Loucy (cell line): ENCODE data around the gene ANO8.

Source experiments
- H2AFZ ChIP-seq: fragments of 200-600 bp; sonication (generic); 2 replicates; pipeline ENCODE4 v1.6.0; 2016; ENCODE audit warnings: antibody characterized with exemption, mild to moderate bottlenecking, low read length, moderate library complexity
- H3F3A ChIP-seq: fragments of 200-600 bp; 2 replicates; pipeline ENCODE4 v1.6.0; 2016; ENCODE audit warnings: antibody characterized with exemption, low read depth, mild to moderate bottlenecking
- H3K27me3 ChIP-seq: fragments of 200-600 bp; sonication (generic); 2 replicates; pipeline ENCODE4 v1.6.1; 2014; ENCODE audit warnings: low read length, mild to moderate bottlenecking; ENCODE audit not compliant: insufficient read depth, poor library complexity, severe bottlenecking
- H3K36me3 ChIP-seq: fragments of 200-600 bp; sonication (generic); 2 replicates; pipeline ENCODE4 v1.6.1; 2016; ENCODE audit warnings: low read length; ENCODE audit not compliant: insufficient read depth
- H3K4me1 ChIP-seq: fragments of 200-600 bp; sonication (generic); 2 replicates; pipeline ENCODE4 v1.5.1; 2014; ENCODE audit warnings: low read length, mild to moderate bottlenecking; ENCODE audit not compliant: insufficient read depth, poor library complexity, severe bottlenecking
- H3K4me2 ChIP-seq: fragments of 200-600 bp; sonication (generic); 2 replicates; pipeline ENCODE4 v1.6.0; 2014; ENCODE audit warnings: antibody characterized with exemption, low read length, low read depth, mild to moderate bottlenecking; ENCODE audit not compliant: poor library complexity, severe bottlenecking
- H3K4me3 ChIP-seq: fragments of 200-600 bp; sonication (generic); 2 replicates; pipeline ENCODE4 v1.5.1; 2014; ENCODE audit warnings: low read length, mild to moderate bottlenecking, mixed read lengths; ENCODE audit not compliant: poor library complexity, severe bottlenecking
- H3K79me2 ChIP-seq: fragments of 200-600 bp; sonication (generic); 2 replicates; pipeline ENCODE4 v1.6.1; 2014; ENCODE audit warnings: low read length; ENCODE audit not compliant: insufficient read depth
- H3K9ac ChIP-seq: fragments of 200-600 bp; sonication (generic); 2 replicates; pipeline ENCODE4 v1.6.0; 2014; ENCODE audit warnings: mild to moderate bottlenecking, low read depth, low read length, moderate library complexity; ENCODE audit not compliant: poor library complexity, severe bottlenecking
- H3K9me2 ChIP-seq: fragments of 200-600 bp; sonication (generic); replicated peaks from 2 replicates; pipeline ENCODE4 v1.6.1; 2016; ENCODE audit warnings: low read depth, low read length, mixed read lengths
- H3K9me3 ChIP-seq: fragments of 200-600 bp; sonication (generic); 2 replicates; pipeline ENCODE4 v1.6.1; 2014; ENCODE audit warnings: mild to moderate bottlenecking, antibody characterized with exemption, low read length, low read depth; ENCODE audit not compliant: insufficient read depth
- H4K20me1 ChIP-seq: fragments of 200-600 bp; sonication (generic); 2 replicates; pipeline ENCODE4 v1.6.0; 2014; ENCODE audit warnings: antibody characterized with exemption, low read length, mild to moderate bottlenecking; ENCODE audit not compliant: insufficient read depth, poor library complexity, severe bottlenecking
- EZH2phosphoT487 ChIP-seq: fragments of 200-600 bp; IDR thresholded peaks from 2 replicates; pipeline ENCODE4 v1.6.1; 2018; ENCODE audit warnings: antibody characterized with exemption, mild to moderate bottlenecking, moderate library complexity, borderline replicate concordance
- TF ChIP-seq, protein P1 (sequence below): fragments of 200-600 bp; sonication (generic); conservative IDR thresholded peaks from 2 replicates; pipeline ENCODE4 v1.5.1; 2014; ENCODE audit warnings: mild to moderate bottlenecking, antibody characterized with exemption, low read length

The ANO8 gene

DNA sequence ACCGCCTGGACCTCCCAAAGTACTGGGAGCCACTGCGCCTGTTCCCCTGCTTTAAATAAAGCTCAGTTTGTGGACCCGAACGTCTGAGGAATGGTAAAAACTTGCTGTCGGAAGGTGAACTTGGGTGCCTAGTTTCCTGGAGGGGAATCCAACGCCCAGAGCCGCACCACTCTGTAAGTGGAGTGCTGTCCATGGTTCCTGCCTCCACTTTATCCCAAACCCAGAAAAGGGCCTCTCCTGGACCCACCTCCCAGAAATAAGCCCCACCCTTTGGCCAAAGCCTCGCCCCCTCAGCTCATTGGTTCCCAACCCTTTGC, 2.3 kb downstream of the ANO8 start:
- H3K9me3 ChIP-seq = no peaks in the 10 kb centered on the region
- H3K9me2 ChIP-seq = no peaks in the 10 kb centered on the region
- no peak overlapping the region for H3K4me3 ChIP-seq
- H3K79me2 ChIP-seq = peaks cover 4% of the 10 kb centered on the region; the same call in 1 of the 2 replicates
- H3F3A ChIP-seq = peaks cover 6% of the 10 kb centered on the region; the same call in 1 of the 2 replicates
- H4K20me1 ChIP-seq = no peaks in the 10 kb centered on the region
- no peak overlapping the region for H3K9ac ChIP-seq
- H2AFZ ChIP-seq = no peak overlapping the region
- no peak overlapping the region for H3K4me2 ChIP-seq
- TF ChIP-seq, protein P1, sequence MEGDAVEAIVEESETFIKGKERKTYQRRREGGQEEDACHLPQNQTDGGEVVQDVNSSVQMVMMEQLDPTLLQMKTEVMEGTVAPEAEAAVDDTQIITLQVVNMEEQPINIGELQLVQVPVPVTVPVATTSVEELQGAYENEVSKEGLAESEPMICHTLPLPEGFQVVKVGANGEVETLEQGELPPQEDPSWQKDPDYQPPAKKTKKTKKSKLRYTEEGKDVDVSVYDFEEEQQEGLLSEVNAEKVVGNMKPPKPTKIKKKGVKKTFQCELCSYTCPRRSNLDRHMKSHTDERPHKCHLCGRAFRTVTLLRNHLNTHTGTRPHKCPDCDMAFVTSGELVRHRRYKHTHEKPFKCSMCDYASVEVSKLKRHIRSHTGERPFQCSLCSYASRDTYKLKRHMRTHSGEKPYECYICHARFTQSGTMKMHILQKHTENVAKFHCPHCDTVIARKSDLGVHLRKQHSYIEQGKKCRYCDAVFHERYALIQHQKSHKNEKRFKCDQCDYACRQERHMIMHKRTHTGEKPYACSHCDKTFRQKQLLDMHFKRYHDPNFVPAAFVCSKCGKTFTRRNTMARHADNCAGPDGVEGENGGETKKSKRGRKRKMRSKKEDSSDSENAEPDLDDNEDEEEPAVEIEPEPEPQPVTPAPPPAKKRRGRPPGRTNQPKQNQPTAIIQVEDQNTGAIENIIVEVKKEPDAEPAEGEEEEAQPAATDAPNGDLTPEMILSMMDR = no peak
- no peak for TF ChIP-seq EZH2phosphoT487
- peaks cover 18% of the 10 kb centered on the region for H3K4me1 ChIP-seq
- H3K27me3 ChIP-seq = no peaks in the 10 kb centered on the region
- H3K36me3 ChIP-seq = no peaks in the 10 kb centered on the region

DNA sequence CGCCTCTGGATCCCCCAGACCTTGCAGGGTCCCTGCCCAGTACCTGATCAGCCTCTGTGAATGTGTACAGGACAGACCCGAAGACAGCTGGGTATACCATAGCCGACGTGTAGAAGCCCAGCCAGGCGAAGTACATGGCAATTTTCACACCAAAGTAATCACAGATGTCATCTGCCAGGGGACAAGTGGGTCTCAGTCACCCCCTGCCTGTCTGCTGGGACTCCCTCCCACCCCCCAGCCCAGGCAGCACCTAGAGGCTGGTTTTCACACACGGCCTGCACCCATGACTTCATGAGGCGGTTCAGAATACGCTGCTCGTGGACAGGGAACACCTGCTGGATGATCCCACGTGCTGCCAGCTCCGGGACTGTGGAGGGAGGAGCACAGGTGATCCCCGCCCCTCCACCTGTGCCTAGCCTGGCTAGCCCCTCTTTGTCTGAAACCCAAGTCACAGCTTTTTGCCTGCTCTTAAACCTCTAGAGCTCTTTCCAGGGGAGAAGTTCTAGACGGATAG, 3.6 kb downstream of the ANO8 start:
- Histone ChIP-seq H4K20me1 (no peaks in the 10 kb centered on the region), H3K27me3 (no peaks in the 10 kb centered on the region)
- TF ChIP-seq EZH2phosphoT487 = no peak
- TF ChIP-seq, protein P1 = no peak

DNA sequence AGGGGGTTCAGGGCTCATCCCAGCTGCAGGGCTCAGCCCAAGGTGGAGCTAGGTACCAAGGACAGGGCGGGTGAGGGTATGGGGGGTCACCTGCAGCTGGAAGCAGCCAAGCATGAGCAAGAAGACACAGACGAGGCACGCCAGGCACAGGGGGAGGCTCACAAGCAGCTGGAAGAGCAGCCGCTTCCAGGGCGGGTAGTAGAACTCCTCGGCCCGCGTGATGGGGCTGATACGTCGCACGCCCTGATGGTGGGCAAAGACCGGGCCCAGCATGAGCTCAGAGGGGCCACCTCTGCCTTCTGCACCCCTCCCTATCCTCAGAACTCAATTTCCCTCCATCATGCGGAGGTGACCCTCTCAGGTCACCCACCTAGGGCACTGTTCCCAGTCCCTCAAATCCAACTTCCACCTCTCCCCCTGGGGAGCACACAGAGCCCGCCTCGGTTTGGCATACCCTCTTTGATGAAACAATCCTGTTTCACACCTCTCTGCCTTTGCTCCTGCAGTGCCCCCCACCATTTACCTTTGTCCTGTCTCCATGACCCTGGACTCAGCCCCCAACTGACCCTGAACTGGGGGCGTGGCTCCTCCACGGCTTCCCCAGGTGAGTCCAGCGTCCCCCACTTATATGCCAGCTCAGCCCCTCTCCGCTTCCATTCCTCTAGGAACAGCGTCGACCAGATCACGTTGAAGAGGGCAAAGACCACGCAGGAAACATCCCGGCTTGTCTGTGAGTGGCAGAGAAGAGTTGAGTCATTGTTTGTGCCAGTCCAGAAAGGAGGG, 4.2 kb downstream of the ANO8 start:
- Histone ChIP-seq H4K20me1 (no peaks in the 10 kb centered on the region), H3F3A (no peaks in the 10 kb centered on the region), H3K9ac (no peak overlapping the region), H3K4me2 (no peak overlapping the region), H2AFZ (no peak overlapping the region), H3K4me1 (peaks cover 15% of the 10 kb centered on the region), H3K9me3 (no peaks in the 10 kb centered on the region), H3K4me3 (no peak overlapping the region), H3K9me2 (no peaks in the 10 kb centered on the region), H3K27me3 (no peaks in the 10 kb centered on the region), H3K36me3 (no peaks in the 10 kb centered on the region), H3K79me2 (peaks cover 4% of the 10 kb centered on the region; the same call in 1 of the 2 replicates)
- TF ChIP-seq, protein P1 = no peak
- no peak for TF ChIP-seq EZH2phosphoT487

More for the DNA sequence above, 3.6 kb downstream of the ANO8 start:
- Histone ChIP-seq H3K9ac (no peak overlapping the region), H3K9me2 (no peaks in the 10 kb centered on the region), H2AFZ (no peak overlapping the region), H3K36me3 (no peaks in the 10 kb centered on the region), H3K79me2 (peaks cover 4% of the 10 kb centered on the region; the same call in 1 of the 2 replicates), H3K9me3 (no peaks in the 10 kb centered on the region), H3F3A (no peaks in the 10 kb centered on the region), H3K4me1 (peaks cover 18% of the 10 kb centered on the region), H3K4me2 (no peak overlapping the region), H3K4me3 (no peak overlapping the region)
